ENCODE data around the gene CTDP1. TPM values are rescaled to one million over a fixed set of nuclear protein-coding genes. Genes with fewer than 3 reads are reported as not detected.
"Not testable (repeated sequence)": the region's sequence is repeated elsewhere in the genome, so short reads cannot be mapped to it uniquely, and the experiment has no call there.

The CTDP1 gene
- total RNA-seq, 4 donors from 2014 or later, result 18.1 to 40.5 (median 25.7) TPM

DNA sequence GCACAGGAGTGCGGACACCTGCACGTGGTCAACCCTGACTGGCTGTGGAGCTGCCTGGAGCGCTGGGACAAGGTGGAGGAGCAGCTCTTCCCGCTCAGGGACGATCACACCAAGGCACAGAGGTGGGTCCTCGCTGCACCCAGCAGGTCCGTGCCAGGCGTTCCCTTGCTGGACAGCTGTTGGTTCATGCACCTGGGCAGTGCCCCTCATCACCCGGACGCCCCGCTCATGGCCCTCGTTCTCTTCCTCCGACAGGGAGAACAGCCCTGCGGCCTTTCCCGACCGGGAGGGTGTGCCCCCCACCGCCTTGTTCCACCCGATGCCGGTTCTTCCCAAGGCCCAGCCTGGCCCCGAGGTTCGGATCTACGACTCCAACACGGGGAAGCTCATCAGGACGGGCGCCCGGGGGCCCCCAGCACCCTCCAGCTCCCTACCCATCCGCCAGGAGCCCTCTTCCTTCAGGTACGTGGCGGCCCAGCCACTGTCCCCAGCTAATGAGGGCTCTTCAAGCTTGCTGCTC, 38.0 kb downstream of the CTDP1 start:
- no peak for DNase-seq (ENCODE audit: low spot score in 2 of 2)
- Histone ChIP-seq H3K27ac (no peak overlapping the region), H3K27me3 (no peaks in the 10 kb centered on the region), H3K9me3 (no peaks in the 10 kb centered on the region), H3K4me3 (no peak overlapping the region), H3K4me1 (no peaks in the 10 kb centered on the region), H3K36me3 (peaks cover 7 to 99% (median 23%) of the 10 kb centered on the region in 3 donors)
- WGBS, 2 donors, result 94 to 95% methylated on average over 25 to 29 of the region's 29 CpGs
- TF ChIP-seq POLR2A (IDR thresholded peaks at IDR 0.05), result no peak
- TF ChIP-seq, protein P1, sequence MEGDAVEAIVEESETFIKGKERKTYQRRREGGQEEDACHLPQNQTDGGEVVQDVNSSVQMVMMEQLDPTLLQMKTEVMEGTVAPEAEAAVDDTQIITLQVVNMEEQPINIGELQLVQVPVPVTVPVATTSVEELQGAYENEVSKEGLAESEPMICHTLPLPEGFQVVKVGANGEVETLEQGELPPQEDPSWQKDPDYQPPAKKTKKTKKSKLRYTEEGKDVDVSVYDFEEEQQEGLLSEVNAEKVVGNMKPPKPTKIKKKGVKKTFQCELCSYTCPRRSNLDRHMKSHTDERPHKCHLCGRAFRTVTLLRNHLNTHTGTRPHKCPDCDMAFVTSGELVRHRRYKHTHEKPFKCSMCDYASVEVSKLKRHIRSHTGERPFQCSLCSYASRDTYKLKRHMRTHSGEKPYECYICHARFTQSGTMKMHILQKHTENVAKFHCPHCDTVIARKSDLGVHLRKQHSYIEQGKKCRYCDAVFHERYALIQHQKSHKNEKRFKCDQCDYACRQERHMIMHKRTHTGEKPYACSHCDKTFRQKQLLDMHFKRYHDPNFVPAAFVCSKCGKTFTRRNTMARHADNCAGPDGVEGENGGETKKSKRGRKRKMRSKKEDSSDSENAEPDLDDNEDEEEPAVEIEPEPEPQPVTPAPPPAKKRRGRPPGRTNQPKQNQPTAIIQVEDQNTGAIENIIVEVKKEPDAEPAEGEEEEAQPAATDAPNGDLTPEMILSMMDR (IDR thresholded peaks at IDR 0.05), result no peak

DNA sequence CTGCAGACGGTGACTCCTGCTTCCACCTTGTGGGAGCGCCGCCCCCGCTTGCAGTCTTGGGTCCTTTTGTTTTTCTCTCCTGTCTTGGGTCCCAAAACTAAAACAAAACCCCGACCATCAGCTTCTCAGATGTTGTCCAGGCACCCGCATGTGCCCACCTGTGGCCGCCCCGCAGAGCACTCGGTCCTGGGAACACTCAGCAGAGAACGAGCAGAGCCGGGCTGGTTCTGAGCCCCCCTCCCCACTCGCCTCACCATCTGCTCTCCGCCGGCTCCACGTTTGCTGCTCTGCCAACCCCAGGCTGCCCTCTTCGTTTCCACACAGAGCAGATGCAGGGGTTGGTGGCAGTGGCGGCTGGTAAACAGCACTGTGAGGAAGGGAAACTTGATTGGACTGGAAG, 38.5 kb downstream of the CTDP1 start:
- H3K4me1 ChIP-seq, result no peaks in the 10 kb centered on the region
- WGBS, 2 donors, result 91 to 97% methylated on average over 13 to 17 of the region's 17 CpGs
- H3K4me3 ChIP-seq, result no peak overlapping the region
- H3K9me3 ChIP-seq, result no peaks in the 10 kb centered on the region
- DNase-seq (ENCODE audit: low spot score in 2 of 2), result no peak
- H3K27me3 ChIP-seq, result no peaks in the 10 kb centered on the region
- H3K36me3 ChIP-seq, result peaks cover 7 to 99% (median 23%) of the 10 kb centered on the region in 3 donors
- no peak overlapping the region for H3K27ac ChIP-seq
- TF ChIP-seq POLR2A (IDR thresholded peaks at IDR 0.05) (no peak), EP300 (IDR thresholded peaks at IDR 0.05) (no peak)
- TF ChIP-seq, protein P1 (IDR thresholded peaks at IDR 0.05), result no peak

GRCh38 chr18:79718878-79719477, 39.4 kb downstream of the CTDP1 start:
- DNase-seq (ENCODE audit: low spot score in 2 of 2), result no peak
- TF ChIP-seq, protein P1 (IDR thresholded peaks at IDR 0.05), result no peak
- no peak for TF ChIP-seq POLR2A (IDR thresholded peaks at IDR 0.05)
- TF ChIP-seq EP300 (IDR thresholded peaks at IDR 0.05), result no peak
- Histone ChIP-seq H3K27me3 (no peaks in the 10 kb centered on the region), H3K9me3 (no peaks in the 10 kb centered on the region), H3K36me3 (peaks cover 7 to 99% (median 23%) of the 10 kb centered on the region in 3 donors), H3K27ac (no peak overlapping the region), H3K4me3 (no peak overlapping the region), H3K4me1 (no peaks in the 10 kb centered on the region)
- WGBS, 2 donors, result 95 to 97% methylated on average over 29 to 30 of the region's 30 CpGs

DNA sequence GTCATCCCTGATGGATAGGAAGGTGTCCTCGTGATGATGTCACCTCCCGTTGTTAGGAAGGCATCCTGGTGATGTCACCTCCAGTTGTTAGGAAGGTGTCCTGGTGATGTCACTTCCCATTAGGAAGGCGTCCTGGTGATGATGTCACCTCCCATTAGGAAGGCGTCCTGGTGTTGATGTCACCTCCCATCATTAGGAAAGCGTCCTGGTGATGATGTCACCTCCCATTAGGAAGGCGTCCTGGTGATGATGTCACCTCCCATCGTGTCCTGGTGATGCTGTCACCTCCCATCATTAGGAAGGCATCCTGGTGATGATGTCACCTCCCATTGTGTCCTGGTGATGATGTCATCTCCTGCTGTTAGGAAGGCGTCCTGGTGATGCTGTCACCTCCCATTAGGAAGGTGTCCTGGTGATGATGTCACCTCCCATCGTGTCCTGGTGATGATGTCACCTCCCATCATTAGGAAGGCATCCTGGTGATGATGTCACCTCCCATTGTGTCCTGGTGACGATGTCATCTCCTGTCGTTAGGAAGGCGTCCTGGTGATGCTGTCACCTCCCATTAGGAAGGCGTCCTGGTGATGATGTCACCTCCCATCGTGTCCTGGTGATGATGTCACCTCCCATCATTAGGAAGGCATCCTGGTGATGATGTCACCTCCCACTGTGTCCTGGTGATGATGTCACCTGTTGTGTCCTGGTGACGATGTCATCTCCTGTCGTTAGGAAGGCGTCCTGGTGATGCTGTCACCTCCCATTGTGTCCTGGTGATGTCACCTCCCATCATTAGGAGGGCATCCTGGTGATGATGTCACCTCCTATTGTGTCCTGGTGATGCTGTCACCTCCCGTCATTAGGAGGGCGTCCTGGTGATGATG, 40.1 kb downstream of the CTDP1 start:
- peaks cover 3 to 99% (median 19%) of the 10 kb centered on the region in 3 donors for H3K36me3 ChIP-seq
- H3K27ac ChIP-seq; H3K9me3 ChIP-seq; H3K27me3 ChIP-seq; H3K4me3 ChIP-seq; DNase-seq (ENCODE audit: low spot score in 2 of 2); H3K4me1 ChIP-seq: not testable (repeated sequence)
- WGBS, 2 donors, result 93 to 95% methylated on average over 15 to 16 of the region's 19 CpGs

DNA sequence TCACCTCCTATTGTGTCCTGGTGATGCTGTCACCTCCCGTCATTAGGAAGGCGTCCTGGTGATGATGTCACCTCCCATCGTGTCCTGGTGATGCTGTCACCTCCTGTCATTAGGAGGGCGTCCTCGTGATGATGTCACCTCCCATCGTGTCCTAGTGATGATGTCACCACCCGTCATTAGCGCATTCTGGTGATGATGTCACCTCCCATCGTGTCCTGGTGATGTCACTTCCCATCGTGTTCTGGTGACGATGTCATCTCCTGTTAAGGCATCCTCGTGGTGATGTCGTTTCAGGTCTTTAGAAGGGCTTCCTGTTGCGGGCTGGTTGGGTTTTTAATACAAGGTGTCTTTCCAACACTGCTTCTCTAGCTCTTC, 40.7 kb downstream of the CTDP1 start:
- H3K9me3 ChIP-seq, result no peaks in the 10 kb centered on the region
- H3K4me3 ChIP-seq, result no peak overlapping the region
- H3K4me1 ChIP-seq, result no peaks in the 10 kb centered on the region
- 86 to 93% methylated on average over 12 to 14 of the region's 14 CpGs for WGBS, 2 donors
- H3K36me3 ChIP-seq, result peaks cover 2 to 99% (median 18%) of the 10 kb centered on the region in 3 donors
- no peak overlapping the region for H3K27ac ChIP-seq
- DNase-seq (ENCODE audit: low spot score in 2 of 2), result no peak
- TF ChIP-seq POLR2A (IDR thresholded peaks at IDR 0.05) (no peak), EP300 (IDR thresholded peaks at IDR 0.05) (no peak)
- TF ChIP-seq, protein P1 (IDR thresholded peaks at IDR 0.05), result no peak
- H3K27me3 ChIP-seq, result no peaks in the 10 kb centered on the region

All from tibial nerve (tissue), 4 donors.